ENCODE results near the gene DUS1L.

The DUS1L gene

DNA sequence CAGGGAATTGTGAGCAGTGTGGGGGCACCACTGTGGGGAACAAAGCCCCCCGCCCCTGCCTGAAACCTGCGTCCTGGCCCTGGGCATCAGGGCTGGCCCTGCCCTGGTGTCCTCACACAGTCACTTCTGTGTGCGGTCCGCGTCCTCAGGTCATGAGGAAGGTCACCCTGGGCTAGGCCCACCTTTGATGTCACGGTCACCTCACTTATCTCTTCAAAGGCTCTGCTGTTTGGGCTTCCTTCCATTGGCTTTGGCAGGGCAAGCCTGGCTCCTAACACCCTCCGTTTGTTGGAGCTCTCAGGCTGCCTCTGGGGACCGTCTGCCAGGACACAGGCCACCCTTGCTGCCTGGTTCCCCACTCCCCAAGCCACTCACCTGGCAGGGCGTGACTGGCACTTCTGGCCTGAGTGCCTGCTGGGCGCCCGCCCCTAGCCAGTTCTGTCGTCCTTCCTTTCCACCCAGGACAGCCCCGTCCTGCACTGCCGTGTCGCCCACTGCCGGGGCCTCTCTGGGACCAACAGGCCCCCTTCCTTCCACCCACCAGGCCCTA is 51.8 kb downstream of the DUS1L start:
- H3K4me3 ChIP-seq (ENCODE audit: low read length), result no peak overlapping the region
- DNase-seq (ENCODE audit: low read depth), result no peak
- no peak for TF ChIP-seq CTCF (IDR thresholded peaks at IDR 0.05; ENCODE audit: insufficient read depth, low read depth, low read length, missing control alignments)

- DNase-seq (ENCODE audit: low read depth), result peak; percentile 64
- no peak for TF ChIP-seq CTCF (IDR thresholded peaks at IDR 0.05; ENCODE audit: insufficient read depth, low read depth, low read length, missing control alignments)
- H3K4me3 ChIP-seq (ENCODE audit: low read length), result no peak overlapping the region
These were observed 52.3 kb downstream of the DUS1L start for GRCh38 chr17:82013341-82013740.

DNA sequence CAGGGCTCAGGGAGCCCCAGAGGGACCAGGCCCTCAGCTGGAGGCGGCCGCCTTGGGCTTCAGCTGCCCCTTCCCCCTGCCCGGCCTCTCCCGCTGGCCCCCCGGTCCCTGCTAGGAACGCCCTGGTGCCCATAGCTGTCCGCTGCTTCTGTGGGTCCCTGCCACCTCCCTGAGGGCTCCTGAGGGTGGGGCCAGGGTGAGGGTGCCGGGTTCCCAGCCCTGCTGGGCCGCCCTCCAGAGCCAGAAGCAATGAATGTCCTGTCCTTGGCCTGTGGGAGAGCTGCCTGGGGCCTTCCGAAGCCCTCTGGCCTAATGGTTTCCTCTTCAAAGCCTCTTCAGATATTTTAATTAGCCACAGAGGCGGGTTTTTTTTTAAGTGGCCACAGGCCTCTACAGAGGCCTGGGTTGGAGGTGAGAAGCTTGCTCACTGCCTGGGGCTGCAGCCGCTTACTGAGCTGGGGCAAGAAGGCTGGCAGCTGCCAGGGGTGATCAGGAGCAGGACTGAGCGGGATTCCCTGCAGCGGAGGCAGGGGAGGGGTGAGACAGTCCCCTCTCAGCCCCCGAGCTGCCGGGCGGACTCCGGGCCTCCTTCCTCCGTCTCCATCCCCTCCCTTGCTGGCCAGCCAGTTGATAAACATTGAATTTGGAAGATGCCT is 52.8 kb downstream of the DUS1L start:
- DNase-seq (ENCODE audit: low read depth), result no peak
- TF ChIP-seq CTCF (IDR thresholded peaks at IDR 0.05; ENCODE audit: insufficient read depth, low read depth, low read length, missing control alignments), result no peak
- no peak overlapping the region for H3K4me3 ChIP-seq (ENCODE audit: low read length)

DNA sequence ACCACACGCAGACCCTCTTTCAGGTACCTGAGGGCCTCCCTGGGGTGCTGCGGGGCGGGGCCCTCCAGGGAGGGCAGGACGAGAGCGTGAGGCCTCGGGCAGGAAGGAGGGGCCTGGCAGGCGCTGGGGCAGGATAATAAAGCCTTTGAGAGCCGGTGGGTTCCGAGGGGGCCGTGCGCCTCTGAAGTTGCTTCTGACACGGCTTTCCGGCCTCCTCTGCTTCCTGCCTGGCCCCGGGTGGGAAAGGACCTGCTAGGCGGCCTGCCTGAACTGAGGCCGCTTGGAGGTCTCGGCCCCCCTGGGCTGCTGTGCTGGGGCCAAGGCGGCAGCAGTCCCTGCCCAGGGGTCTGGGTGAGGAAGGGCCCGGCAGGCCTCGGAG is 53.4 kb downstream of the DUS1L start:
- no peak for DNase-seq (ENCODE audit: low read depth)
- no peak for TF ChIP-seq CTCF (IDR thresholded peaks at IDR 0.05; ENCODE audit: insufficient read depth, low read depth, low read length, missing control alignments)
- H3K4me3 ChIP-seq (ENCODE audit: low read length), result no peak overlapping the region

- DNase-seq (ENCODE audit: low read depth), result no peak
- TF ChIP-seq CTCF (IDR thresholded peaks at IDR 0.05; ENCODE audit: insufficient read depth, low read depth, low read length, missing control alignments), result no peak
- H3K4me3 ChIP-seq (ENCODE audit: low read length), result no peak overlapping the region
These were observed 53.9 kb downstream of the DUS1L start for GRCh38 chr17:82011617-82012187.

GRCh38 chr17:82010575-82011525 is 54.8 kb downstream of the DUS1L start:
- H3K4me3 ChIP-seq (ENCODE audit: low read length), result no peak overlapping the region
- no peak for DNase-seq (ENCODE audit: low read depth)
- TF ChIP-seq CTCF (IDR thresholded peaks at IDR 0.05; ENCODE audit: insufficient read depth, low read depth, low read length, missing control alignments), result no peak
